IgD-negative memory B cell (primary cell): ENCODE results near the gene SEPTIN11. TPM values are rescaled to one million over a fixed set of nuclear protein-coding genes. Genes with fewer than 3 reads are reported as not detected.
A peak's percentile ranks its signal among the peaks of the same experiment; 100 is the strongest.

Experiments
- H3K27ac Mint-ChIP-seq, 3 donors: one replicate each; pipeline ENCODE4 v1.8.0; 2020 to 2022; ENCODE audit warnings: mild to moderate bottlenecking in 3 of 3, mixed read lengths in 3 of 3, moderate library complexity in 1 of 3
- H3K27me3 Mint-ChIP-seq: one replicate; pipeline ENCODE4 v1.8.0; 2021; ENCODE audit warnings: mixed read lengths
- H3K36me3 Mint-ChIP-seq: one replicate; pipeline ENCODE4 v1.8.0; 2020; ENCODE audit warnings: mild to moderate bottlenecking, mixed read lengths
- H3K4me1 Mint-ChIP-seq, 3 donors: one replicate each; pipeline ENCODE4 v1.8.0; 2020 to 2022; ENCODE audit warnings: mixed read lengths in 3 of 3, mild to moderate bottlenecking in 1 of 3
- H3K4me3 Mint-ChIP-seq, 4 donors: one replicate each; pipeline ENCODE4 v1.8.0; 2020 to 2022; ENCODE audit warnings: mild to moderate bottlenecking in 4 of 4, mixed read lengths in 4 of 4, moderate library complexity in 3 of 4
- H3K9me3 Mint-ChIP-seq, 3 donors: one replicate each; pipeline ENCODE4 v1.8.0; 2020 to 2021; ENCODE audit warnings: mixed read lengths in 3 of 3, mild to moderate bottlenecking in 1 of 3
- polyA plus RNA-seq: library from polyadenylated mRNA; unstranded; fragments of 300-500 nt; fragmentation: Illumina TruSeq; gene quantifications from one replicate; pipeline ENCODE4 v1.2.3, GENCODE V29; 2021

The SEPTIN11 gene
- polyA plus RNA-seq, 1 donor from 2014 or later, result 15.8 TPM

- Mint-ChIP-seq H3K9me3 (no peaks in the 10 kb centered on the region), H3K27me3 (no peaks in the 10 kb centered on the region), H3K4me3 (peak overlapping the region in 1 of 4 donors; percentile 12), H3K4me1 (peaks cover 4 to 9% (median 8%) of the 10 kb centered on the region in 3 donors), H3K36me3 (peaks cover 12% of the 10 kb centered on the region), H3K27ac (no peak overlapping the region)
Measured at GRCh38 chr4:76998251-76998901, 48.8 kb downstream of the SEPTIN11 start.

Other genes with a start within 250 kb of the SEPTIN11 start
- gene SOWAHB, start 51.6 kb upstream of the SEPTIN11 start, polyA plus RNA-seq, result not detected
- gene CCNI, start 126.2 kb downstream of the SEPTIN11 start, polyA plus RNA-seq, result 341 TPM
- 39.7 TPM for gene CCNG2, start 207.5 kb downstream of the SEPTIN11 start, polyA plus RNA-seq